K562 (cell line): ENCODE data around the gene VMP1.

Source experiments
- CHCHD3 ChIP-seq: fragments of 250-450 bp; sonication (Bioruptor Pico); IDR thresholded peaks from 2 replicates; pipeline ENCODE4 v2.1.2; 2022; ENCODE audit warnings: mild to moderate bottlenecking
- GABPB1 ChIP-seq: sonication (generic); formaldehyde crosslinking; IDR thresholded peaks from 2 replicates; pipeline ENCODE4 v1.8.0; 2022; ENCODE audit warnings: mild to moderate bottlenecking, missing genetic modification reagents
- HEY1 ChIP-seq: fragments of 250-450 bp; sonication (Bioruptor Pico); IDR thresholded peaks from 2 replicates; pipeline ENCODE4 v1.5.0; 2020; ENCODE audit warnings: mild to moderate bottlenecking, moderate library complexity, borderline replicate concordance
- NFATC3 ChIP-seq: fragments of 450-650 bp; IDR thresholded peaks from 2 replicates; pipeline ENCODE4 v1.6.1; 2017; ENCODE audit warnings: mild to moderate bottlenecking
- SRSF1 ChIP-seq: fragments of 200-400 bp; formaldehyde crosslinking; IDR thresholded peaks from 2 replicates; pipeline ENCODE4 v1.6.1; 2017; ENCODE audit warnings: mild to moderate bottlenecking, low read depth, low read length, moderate library complexity
- TGIF2 ChIP-seq: sonication (generic); formaldehyde crosslinking; IDR thresholded peaks from 2 replicates; pipeline ENCODE4 v1.8.1; 2022; ENCODE audit warnings: mild to moderate bottlenecking, missing genetic modification reagents, moderate library complexity
- XRCC5 ChIP-seq: fragments of 200-400 bp; formaldehyde crosslinking; IDR thresholded peaks from 2 replicates; pipeline ENCODE4 v1.6.1; 2017; ENCODE audit warnings: low read depth, mild to moderate bottlenecking, low read length
- ZNF699 ChIP-seq: fragments of 250-450 bp; sonication (Bioruptor Pico); IDR thresholded peaks from 2 replicates; pipeline ENCODE4 v1.8.0; 2021; ENCODE audit warnings: mild to moderate bottlenecking, moderate library complexity; ENCODE audit not compliant: insufficient replicate concordance
- TF ChIP-seq, protein P1 (sequence below), 3 experiments: IDR thresholded peaks in 2 of 3; conservative IDR thresholded peaks in 1 of 3; 2 replicates each; pipeline ENCODE4 v1.5.1; 2011 to 2012; ENCODE audit warnings: low read length in 3 of 3, mild to moderate bottlenecking in 3 of 3, control low read depth in 2 of 3, improper control_type of control experiment in 1 of 3, inconsistent platforms in 1 of 3, low read depth in 1 of 3, mixed read lengths in 1 of 3, moderate library complexity in 1 of 3; ENCODE audit not compliant: insufficient read depth in 2 of 3
- TF ChIP-seq, protein P2 (sequence below), 3 experiments: fragments of 200-800 bp in 1 of 3; fragments of 250-450 bp in 1 of 3; fragments of 450-650 bp in 1 of 3; sonication (Bioruptor Pico) in 1 of 3; sonication (Bioruptor generic) in 1 of 3; formaldehyde crosslinking in 1 of 3; IDR thresholded peaks; 2 replicates each; pipeline versions ENCODE4 v1.6.1 to v1.8.0; 2016 to 2022; ENCODE audit warnings: mild to moderate bottlenecking in 2 of 3, missing genetic modification characterization in 2 of 3, missing compliant biosample characterization in 1 of 3, moderate library complexity in 1 of 3

GRCh38 chr17:59707971-59708430 lies 547 bp downstream of the VMP1 start:
- TF ChIP-seq TGIF2 (CRISPR knock-in tag) (no peak), NFATC3 (no peak), ZNF699 (CRISPR knock-in tag) (no peak), GABPB1 (CRISPR knock-in tag) (no peak), XRCC5 (no peak), HEY1 (CRISPR knock-in tag) (no peak), SRSF1 (no peak), CHCHD3 (CRISPR knock-in tag) (no peak)
- TF ChIP-seq, protein P1, sequence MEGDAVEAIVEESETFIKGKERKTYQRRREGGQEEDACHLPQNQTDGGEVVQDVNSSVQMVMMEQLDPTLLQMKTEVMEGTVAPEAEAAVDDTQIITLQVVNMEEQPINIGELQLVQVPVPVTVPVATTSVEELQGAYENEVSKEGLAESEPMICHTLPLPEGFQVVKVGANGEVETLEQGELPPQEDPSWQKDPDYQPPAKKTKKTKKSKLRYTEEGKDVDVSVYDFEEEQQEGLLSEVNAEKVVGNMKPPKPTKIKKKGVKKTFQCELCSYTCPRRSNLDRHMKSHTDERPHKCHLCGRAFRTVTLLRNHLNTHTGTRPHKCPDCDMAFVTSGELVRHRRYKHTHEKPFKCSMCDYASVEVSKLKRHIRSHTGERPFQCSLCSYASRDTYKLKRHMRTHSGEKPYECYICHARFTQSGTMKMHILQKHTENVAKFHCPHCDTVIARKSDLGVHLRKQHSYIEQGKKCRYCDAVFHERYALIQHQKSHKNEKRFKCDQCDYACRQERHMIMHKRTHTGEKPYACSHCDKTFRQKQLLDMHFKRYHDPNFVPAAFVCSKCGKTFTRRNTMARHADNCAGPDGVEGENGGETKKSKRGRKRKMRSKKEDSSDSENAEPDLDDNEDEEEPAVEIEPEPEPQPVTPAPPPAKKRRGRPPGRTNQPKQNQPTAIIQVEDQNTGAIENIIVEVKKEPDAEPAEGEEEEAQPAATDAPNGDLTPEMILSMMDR (IDR thresholded peaks at IDR 0.05 in 2 of 3, conservative IDR thresholded peaks at IDR 0.05 in 1 of 3; ENCODE audit: insufficient read depth in 2 of 3, low read depth in 1 of 3, low read length in 3 of 3): no peak
- TF ChIP-seq, protein P2, sequence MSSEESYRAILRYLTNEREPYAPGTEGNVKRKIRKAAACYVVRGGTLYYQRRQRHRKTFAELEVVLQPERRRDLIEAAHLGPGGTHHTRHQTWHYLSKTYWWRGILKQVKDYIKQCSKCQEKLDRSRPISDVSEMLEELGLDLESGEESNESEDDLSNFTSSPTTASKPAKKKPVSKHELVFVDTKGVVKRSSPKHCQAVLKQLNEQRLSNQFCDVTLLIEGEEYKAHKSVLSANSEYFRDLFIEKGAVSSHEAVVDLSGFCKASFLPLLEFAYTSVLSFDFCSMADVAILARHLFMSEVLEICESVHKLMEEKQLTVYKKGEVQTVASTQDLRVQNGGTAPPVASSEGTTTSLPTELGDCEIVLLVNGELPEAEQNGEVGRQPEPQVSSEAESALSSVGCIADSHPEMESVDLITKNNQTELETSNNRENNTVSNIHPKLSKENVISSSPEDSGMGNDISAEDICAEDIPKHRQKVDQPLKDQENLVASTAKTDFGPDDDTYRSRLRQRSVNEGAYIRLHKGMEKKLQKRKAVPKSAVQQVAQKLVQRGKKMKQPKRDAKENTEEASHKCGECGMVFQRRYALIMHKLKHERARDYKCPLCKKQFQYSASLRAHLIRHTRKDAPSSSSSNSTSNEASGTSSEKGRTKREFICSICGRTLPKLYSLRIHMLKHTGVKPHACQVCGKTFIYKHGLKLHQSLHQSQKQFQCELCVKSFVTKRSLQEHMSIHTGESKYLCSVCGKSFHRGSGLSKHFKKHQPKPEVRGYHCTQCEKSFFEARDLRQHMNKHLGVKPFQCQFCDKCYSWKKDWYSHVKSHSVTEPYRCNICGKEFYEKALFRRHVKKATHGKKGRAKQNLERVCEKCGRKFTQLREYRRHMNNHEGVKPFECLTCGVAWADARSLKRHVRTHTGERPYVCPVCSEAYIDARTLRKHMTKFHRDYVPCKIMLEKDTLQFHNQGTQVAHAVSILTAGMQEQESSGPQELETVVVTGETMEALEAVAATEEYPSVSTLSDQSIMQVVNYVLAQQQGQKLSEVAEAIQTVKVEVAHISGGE (CRISPR knock-in tag; IDR thresholded peaks at IDR 0.05): no peak
